ENCODE results near the gene HSD3B7. TPM values are rescaled to one million over a fixed set of nuclear protein-coding genes. Genes with fewer than 3 reads are reported as not detected.

Gene HSD3B7
- polyA plus RNA-seq, 2 donors = 6.6 to 12.1 TPM

DNA sequence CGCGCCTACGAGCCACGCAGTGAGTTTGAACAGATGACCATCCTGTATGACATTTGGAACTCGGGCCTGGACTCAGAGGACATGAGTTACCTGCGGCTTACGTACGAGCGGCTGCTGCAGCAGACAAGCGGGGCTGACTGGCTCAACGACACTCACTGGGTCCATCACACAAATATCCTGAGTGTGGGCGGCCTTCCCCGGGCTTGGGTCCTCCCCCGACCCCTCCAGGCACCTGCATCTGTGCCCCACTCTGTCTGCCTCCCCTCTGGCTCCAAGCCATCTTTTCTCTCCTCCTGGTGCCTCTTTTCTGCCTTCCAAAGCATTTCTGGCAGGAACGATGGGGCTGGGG, 5.0 kb upstream of the HSD3B7 start:
- H3K36me3 ChIP-seq (ENCODE audit: control insufficient read depth in 2 of 2, insufficient read depth in 2 of 2, low read length in 1 of 2) = peaks cover 6 to 47% of the 10 kb centered on the region in 2 donors
- peaks cover 0 to 3% of the 10 kb centered on the region in 2 donors for H3K4me1 ChIP-seq (ENCODE audit: control insufficient read depth in 2 of 2, insufficient read depth in 2 of 2, low read length in 1 of 2)
- 91 to 93% methylated on average over 14 to 15 of the region's 15 CpGs for WGBS, 2 donors

DNA sequence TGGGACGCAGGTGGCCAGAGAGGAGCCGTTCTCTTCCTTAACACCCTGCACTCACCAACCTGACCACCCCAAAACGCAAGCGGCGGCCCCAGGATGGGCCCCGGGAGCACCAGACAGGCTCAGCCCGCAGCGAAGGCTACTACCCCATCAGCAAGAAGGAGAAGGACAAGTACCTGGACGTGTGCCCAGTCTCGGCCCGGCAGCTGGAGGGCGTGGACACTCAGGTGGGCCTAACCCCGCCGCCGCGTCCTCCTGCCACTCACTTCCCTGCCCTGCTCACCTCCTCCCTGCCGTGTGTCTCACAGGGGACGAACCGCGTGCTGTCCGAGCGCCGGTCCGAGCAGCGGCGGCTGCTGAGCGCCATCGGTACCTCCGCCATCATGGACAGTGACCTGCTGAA, 4.6 kb upstream of the HSD3B7 start:
- Histone ChIP-seq H3K36me3 (ENCODE audit: control insufficient read depth in 2 of 2, insufficient read depth in 2 of 2, low read length in 1 of 2) (peaks cover 6 to 46% of the 10 kb centered on the region in 2 donors), H3K9me3 (ENCODE audit: control insufficient read depth in 2 of 2, insufficient read depth in 1 of 2, low read depth in 1 of 2, low read length in 1 of 2) (no peaks in the 10 kb centered on the region), H3K27me3 (ENCODE audit: control insufficient read depth in 1 of 2, insufficient read depth in 2 of 2, low read length in 2 of 2) (no peaks in the 10 kb centered on the region), H3K4me3 (ENCODE audit: low read depth in 1 of 2, low read length in 2 of 2) (no peak overlapping the region), H3K4me1 (ENCODE audit: control insufficient read depth in 2 of 2, insufficient read depth in 2 of 2, low read length in 1 of 2) (peaks cover 0 to 7% of the 10 kb centered on the region in 2 donors), H3K27ac (ENCODE audit: low read depth in 2 of 2, low read length in 1 of 2) (no peak overlapping the region)
- WGBS, 2 donors = 88 to 91% methylated on average over 28 to 29 of the region's 29 CpGs

More for the DNA sequence above, 5.0 kb upstream of the HSD3B7 start:
- H3K9me3 ChIP-seq (ENCODE audit: control insufficient read depth in 2 of 2, insufficient read depth in 1 of 2, low read depth in 1 of 2, low read length in 1 of 2) = no peaks in the 10 kb centered on the region
- no peak overlapping the region for H3K27ac ChIP-seq (ENCODE audit: low read depth in 2 of 2, low read length in 1 of 2)
- no peaks in the 10 kb centered on the region for H3K27me3 ChIP-seq (ENCODE audit: control insufficient read depth in 1 of 2, insufficient read depth in 2 of 2, low read length in 2 of 2)
- H3K4me3 ChIP-seq (ENCODE audit: low read depth in 1 of 2, low read length in 2 of 2) = no peak overlapping the region

DNA sequence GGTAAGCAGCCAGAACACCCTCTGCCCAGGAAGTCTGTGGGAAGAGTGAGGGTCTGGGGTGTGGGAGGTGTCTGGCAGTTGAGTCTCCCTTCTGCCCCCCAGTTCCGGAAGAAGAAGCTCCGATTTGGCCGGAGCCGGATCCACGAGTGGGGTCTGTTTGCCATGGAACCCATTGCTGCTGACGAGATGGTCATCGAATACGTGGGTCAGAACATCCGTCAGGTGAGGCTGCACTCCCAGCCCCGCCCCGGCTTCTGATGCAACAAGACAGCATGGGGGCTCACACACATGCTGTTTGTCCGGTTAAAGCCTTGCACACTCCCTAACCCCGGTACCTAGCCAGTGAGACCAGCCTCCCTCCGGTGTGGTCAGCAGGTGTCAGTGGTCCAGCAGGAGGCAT, 4.0 kb upstream of the HSD3B7 start:
- H3K36me3 ChIP-seq (ENCODE audit: control insufficient read depth in 2 of 2, insufficient read depth in 2 of 2, low read length in 1 of 2) = peaks cover 6 to 41% of the 10 kb centered on the region in 2 donors
- 95 to 96% methylated on average over 14 of the region's 14 CpGs for WGBS, 2 donors

DNA sequence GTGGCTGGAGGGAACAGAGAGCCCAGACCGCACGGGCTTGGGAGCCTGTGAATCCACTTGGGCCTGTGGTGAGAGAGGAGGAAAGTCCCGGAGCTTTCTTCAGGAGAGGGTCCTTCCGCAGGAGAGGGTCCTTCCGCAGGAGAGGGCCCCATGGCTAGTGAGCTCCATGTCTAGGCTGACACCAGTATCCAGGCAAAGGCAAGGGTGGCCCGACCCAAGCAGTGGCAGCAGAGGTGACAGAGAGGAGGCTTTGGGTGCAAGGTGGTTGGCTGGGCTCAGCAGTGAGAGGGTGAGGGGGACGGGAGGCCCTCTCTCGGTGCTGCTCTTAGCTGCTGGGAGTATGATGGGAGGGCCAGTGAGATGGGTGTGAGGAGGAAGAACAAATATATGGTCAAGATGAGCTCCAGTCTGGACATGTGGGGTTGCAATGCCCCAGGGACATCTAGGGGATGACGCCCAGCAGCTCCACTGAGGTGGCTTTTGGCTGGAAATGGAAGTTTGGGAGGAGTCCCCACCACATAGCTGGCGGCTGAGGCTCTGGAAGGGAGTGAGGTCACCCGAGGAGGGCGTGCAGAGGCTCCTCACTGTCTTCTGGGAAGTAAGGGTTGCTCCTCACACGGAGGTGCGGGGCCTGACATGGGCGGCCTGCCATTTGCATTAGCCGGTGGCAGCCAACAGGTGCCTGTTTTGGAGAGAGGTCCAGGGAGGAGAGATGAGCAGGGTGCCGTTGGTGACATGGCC, 2.3 kb upstream of the HSD3B7 start:
- peaks cover 0 to 12% of the 10 kb centered on the region in 2 donors for H3K4me1 ChIP-seq (ENCODE audit: control insufficient read depth in 2 of 2, insufficient read depth in 2 of 2, low read length in 1 of 2)
- no peak overlapping the region for H3K4me3 ChIP-seq (ENCODE audit: low read depth in 1 of 2, low read length in 2 of 2)
- peak overlapping the region in 1 of 2 donors; percentile 29 for H3K27ac ChIP-seq (ENCODE audit: low read depth in 2 of 2, low read length in 1 of 2)
- 59 to 71% methylated on average over 17 of the region's 17 CpGs for WGBS, 2 donors
- H3K9me3 ChIP-seq (ENCODE audit: control insufficient read depth in 2 of 2, insufficient read depth in 1 of 2, low read depth in 1 of 2, low read length in 1 of 2) = no peaks in the 10 kb centered on the region
- H3K27me3 ChIP-seq (ENCODE audit: control insufficient read depth in 1 of 2, insufficient read depth in 2 of 2, low read length in 2 of 2) = no peaks in the 10 kb centered on the region
- H3K36me3 ChIP-seq (ENCODE audit: control insufficient read depth in 2 of 2, insufficient read depth in 2 of 2, low read length in 1 of 2) = peaks cover 0 to 32% of the 10 kb centered on the region in 2 donors

More for the DNA sequence above, 4.0 kb upstream of the HSD3B7 start:
- Histone ChIP-seq H3K4me3 (ENCODE audit: low read depth in 1 of 2, low read length in 2 of 2) (no peak overlapping the region), H3K9me3 (ENCODE audit: control insufficient read depth in 2 of 2, insufficient read depth in 1 of 2, low read depth in 1 of 2, low read length in 1 of 2) (no peaks in the 10 kb centered on the region), H3K27ac (ENCODE audit: low read depth in 2 of 2, low read length in 1 of 2) (no peak overlapping the region), H3K4me1 (ENCODE audit: control insufficient read depth in 2 of 2, insufficient read depth in 2 of 2, low read length in 1 of 2) (peaks cover 0 to 12% of the 10 kb centered on the region in 2 donors), H3K27me3 (ENCODE audit: control insufficient read depth in 1 of 2, insufficient read depth in 2 of 2, low read length in 2 of 2) (no peaks in the 10 kb centered on the region)

DNA sequence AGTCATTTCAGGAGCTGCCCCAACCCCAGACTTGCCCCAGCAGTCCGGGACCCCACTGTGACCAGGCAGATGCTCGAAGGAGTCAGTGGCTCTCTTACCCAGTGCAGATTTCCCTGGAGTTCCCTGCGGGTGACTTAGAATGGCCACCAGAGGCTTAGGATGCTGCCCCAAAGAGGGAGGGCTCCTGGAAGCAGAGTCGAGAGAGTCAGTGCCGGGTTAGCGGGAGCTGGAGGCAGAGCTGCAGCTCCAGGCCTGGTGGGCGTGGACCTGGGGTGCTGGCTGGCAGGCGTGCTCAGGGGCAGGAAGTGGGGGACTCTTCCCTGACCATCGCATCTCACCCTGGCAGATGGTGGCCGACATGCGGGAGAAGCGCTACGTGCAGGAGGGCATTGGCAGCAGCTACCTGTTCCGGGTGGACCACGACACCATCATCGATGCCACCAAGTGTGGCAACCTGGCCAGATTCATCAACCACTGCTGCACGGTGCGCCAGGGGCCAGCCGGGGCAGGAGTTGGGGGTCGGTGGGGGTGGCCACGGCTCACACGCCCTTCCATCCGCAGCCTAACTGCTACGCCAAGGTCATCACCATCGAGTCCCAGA, 1.6 kb upstream of the HSD3B7 start:
- H3K4me1 ChIP-seq (ENCODE audit: control insufficient read depth in 2 of 2, insufficient read depth in 2 of 2, low read length in 1 of 2) = peaks cover 0 to 12% of the 10 kb centered on the region in 2 donors
- peaks cover 0 to 31% of the 10 kb centered on the region in 2 donors for H3K36me3 ChIP-seq (ENCODE audit: control insufficient read depth in 2 of 2, insufficient read depth in 2 of 2, low read length in 1 of 2)
- no peaks in the 10 kb centered on the region for H3K27me3 ChIP-seq (ENCODE audit: control insufficient read depth in 1 of 2, insufficient read depth in 2 of 2, low read length in 2 of 2)
- H3K4me3 ChIP-seq (ENCODE audit: low read depth in 1 of 2, low read length in 2 of 2) = no peak overlapping the region
- H3K9me3 ChIP-seq (ENCODE audit: control insufficient read depth in 2 of 2, insufficient read depth in 1 of 2, low read depth in 1 of 2, low read length in 1 of 2) = no peaks in the 10 kb centered on the region
- no peak overlapping the region for H3K27ac ChIP-seq (ENCODE audit: low read depth in 2 of 2, low read length in 1 of 2)
- 78 to 82% methylated on average over 25 of the region's 25 CpGs for WGBS, 2 donors

DNA sequence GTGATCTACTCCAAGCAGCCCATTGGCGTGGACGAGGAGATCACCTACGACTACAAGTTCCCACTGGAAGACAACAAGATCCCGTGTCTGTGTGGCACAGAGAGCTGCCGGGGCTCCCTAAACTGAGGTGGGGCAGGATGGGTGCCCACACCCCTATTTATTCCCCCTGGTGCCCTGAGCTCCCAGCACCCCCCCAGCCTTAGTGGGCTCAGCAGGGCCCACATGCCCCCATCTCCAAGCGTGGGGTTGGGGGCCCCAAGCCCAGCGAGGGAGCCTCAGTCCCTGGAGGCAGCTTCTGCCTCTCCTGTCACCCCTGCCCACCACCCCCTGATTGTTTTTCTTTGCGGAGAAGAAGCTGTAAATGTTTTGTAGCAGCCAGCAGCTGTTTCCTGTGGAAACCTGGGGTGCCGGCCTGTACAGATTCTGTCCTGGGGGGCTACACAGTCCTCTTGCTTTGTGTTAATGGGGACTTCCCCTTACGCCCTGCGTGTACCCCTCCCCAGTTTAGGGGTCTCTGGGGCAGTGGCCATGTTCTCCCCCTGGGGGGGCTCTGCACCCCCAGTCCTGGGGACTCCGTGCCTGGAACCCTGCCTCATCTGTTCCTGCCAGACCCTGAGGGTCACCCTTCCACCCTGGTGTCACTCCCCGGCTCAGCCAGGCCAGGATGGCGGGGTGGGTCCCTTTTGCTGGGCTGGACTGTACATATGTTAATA, 953 bp upstream of the HSD3B7 start:
- Histone ChIP-seq H3K36me3 (ENCODE audit: control insufficient read depth in 2 of 2, insufficient read depth in 2 of 2, low read length in 1 of 2) (peaks cover 0 to 30% of the 10 kb centered on the region in 2 donors), H3K27ac (ENCODE audit: low read depth in 2 of 2, low read length in 1 of 2) (no peak overlapping the region), H3K9me3 (ENCODE audit: control insufficient read depth in 2 of 2, insufficient read depth in 1 of 2, low read depth in 1 of 2, low read length in 1 of 2) (no peaks in the 10 kb centered on the region), H3K27me3 (ENCODE audit: control insufficient read depth in 1 of 2, insufficient read depth in 2 of 2, low read length in 2 of 2) (no peaks in the 10 kb centered on the region), H3K4me1 (ENCODE audit: control insufficient read depth in 2 of 2, insufficient read depth in 2 of 2, low read length in 1 of 2) (peaks cover 0 to 12% of the 10 kb centered on the region in 2 donors), H3K4me3 (ENCODE audit: low read depth in 1 of 2, low read length in 2 of 2) (no peak overlapping the region)
- 78 to 80% methylated on average over 14 of the region's 14 CpGs for WGBS, 2 donors

DNA sequence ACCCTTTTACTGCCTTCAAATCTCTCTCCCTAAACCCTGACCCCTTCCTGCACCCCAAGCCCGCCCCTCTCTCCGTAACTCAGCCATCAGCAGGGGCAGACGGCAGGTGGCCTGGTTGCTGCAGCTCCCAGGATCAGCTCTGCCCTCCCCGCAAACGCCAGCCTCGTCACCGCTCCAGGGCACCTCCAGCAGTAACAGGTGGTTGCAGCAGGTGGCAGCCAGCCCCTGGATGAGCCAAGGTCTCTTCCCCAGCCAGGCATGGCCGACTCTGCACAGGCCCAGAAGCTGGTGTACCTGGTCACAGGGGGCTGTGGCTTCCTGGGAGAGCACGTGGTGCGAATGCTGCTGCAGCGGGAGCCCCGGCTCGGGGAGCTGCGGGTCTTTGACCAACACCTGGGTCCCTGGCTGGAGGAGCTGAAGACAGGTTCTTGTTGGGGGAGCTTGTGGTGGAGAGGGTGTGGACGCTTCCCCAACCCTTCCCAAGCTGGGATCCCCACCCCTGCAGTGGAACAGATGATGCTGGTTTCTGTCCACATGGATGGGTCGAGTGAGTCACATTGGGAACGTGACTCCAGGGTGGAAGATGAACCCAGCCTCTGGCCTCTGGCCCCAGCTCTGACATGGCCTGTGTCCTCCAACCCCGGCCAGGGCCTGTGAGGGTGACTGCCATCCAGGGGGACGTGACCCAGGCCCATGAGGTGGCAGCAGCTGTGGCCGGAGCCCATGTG, 558 bp downstream of the HSD3B7 start:
- Histone ChIP-seq H3K27ac (ENCODE audit: low read depth in 2 of 2, low read length in 1 of 2) (peak overlapping the region; percentile 65 to 67), H3K4me3 (ENCODE audit: low read depth in 1 of 2, low read length in 2 of 2) (peak overlapping the region; percentile 32 to 62), H3K36me3 (ENCODE audit: control insufficient read depth in 2 of 2, insufficient read depth in 2 of 2, low read length in 1 of 2) (peaks cover 0 to 16% of the 10 kb centered on the region in 2 donors), H3K27me3 (ENCODE audit: control insufficient read depth in 1 of 2, insufficient read depth in 2 of 2, low read length in 2 of 2) (no peaks in the 10 kb centered on the region), H3K4me1 (ENCODE audit: control insufficient read depth in 2 of 2, insufficient read depth in 2 of 2, low read length in 1 of 2) (peaks cover 0 to 12% of the 10 kb centered on the region in 2 donors), H3K9me3 (ENCODE audit: control insufficient read depth in 2 of 2, insufficient read depth in 1 of 2, low read depth in 1 of 2, low read length in 1 of 2) (no peaks in the 10 kb centered on the region)
- 40% methylated on average over 20 of the region's 20 CpGs for WGBS, 2 donors

DNA sequence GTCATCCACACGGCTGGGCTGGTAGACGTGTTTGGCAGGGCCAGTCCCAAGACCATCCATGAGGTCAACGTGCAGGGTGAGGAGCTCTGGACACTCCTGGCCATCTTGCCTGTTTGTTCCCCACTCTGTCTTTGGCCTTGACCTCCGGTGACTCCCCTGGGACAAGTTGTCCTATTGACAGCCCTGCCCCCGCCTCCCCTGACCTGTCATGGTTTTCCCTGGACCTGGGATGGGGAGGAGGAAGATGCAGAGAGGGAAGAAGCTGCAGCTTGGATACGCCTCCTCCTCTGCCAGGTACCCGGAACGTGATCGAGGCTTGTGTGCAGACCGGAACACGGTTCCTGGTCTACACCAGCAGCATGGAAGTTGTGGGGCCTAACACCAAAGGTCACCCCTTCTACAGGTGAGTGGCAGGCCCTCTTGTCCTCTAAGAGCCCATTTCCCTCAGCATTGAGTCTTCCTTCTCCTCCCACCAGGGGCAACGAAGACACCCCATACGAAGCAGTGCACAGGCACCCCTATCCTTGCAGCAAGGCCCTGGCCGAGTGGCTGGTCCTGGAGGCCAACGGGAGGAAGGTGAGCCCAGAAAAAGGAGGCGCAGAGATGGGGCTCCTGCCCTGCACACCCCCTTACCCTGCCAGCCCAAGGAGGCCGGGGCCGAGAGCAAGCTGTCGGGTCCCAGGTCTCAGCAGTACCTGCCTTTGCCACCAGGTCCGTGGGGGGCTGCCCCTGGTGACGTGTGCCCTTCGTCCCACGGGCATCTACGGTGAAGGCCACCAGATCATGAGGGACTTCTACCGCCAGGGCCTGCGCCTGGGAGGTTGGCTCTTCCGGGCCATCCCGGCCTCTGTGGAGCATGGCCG, 1.4 kb downstream of the HSD3B7 start:
- Histone ChIP-seq H3K4me1 (ENCODE audit: control insufficient read depth in 2 of 2, insufficient read depth in 2 of 2, low read length in 1 of 2) (peaks cover 0 to 12% of the 10 kb centered on the region in 2 donors), H3K27ac (ENCODE audit: low read depth in 2 of 2, low read length in 1 of 2) (no peak overlapping the region), H3K36me3 (ENCODE audit: control insufficient read depth in 2 of 2, insufficient read depth in 2 of 2, low read length in 1 of 2) (peaks cover 0 to 9% of the 10 kb centered on the region in 2 donors), H3K4me3 (ENCODE audit: low read depth in 1 of 2, low read length in 2 of 2) (no peak overlapping the region), H3K27me3 (ENCODE audit: control insufficient read depth in 1 of 2, insufficient read depth in 2 of 2, low read length in 2 of 2) (no peaks in the 10 kb centered on the region), H3K9me3 (ENCODE audit: control insufficient read depth in 2 of 2, insufficient read depth in 1 of 2, low read depth in 1 of 2, low read length in 1 of 2) (no peaks in the 10 kb centered on the region)
- 87 to 91% methylated on average over 29 of the region's 29 CpGs for WGBS, 2 donors
